HUES48 (cell line): ENCODE measurements around the gene PACS1.

Experiments used
- H3K27ac ChIP-seq: one replicate; pipeline ENCODE4 v1.7.0; 2013; ENCODE audit warnings: low read depth, low read length, inconsistent platforms
- H3K27me3 ChIP-seq: 2 replicates; pipeline ENCODE4 v1.6.1; 2013; ENCODE audit warnings: mild to moderate bottlenecking, low read length; ENCODE audit not compliant: control insufficient read depth, insufficient read depth
- H3K36me3 ChIP-seq: 2 replicates; pipeline ENCODE4 v1.6.1; 2013; ENCODE audit warnings: low read length; ENCODE audit not compliant: control insufficient read depth, insufficient read depth
- H3K4me1 ChIP-seq: 2 replicates; pipeline ENCODE4 v1.6.1; 2013; ENCODE audit warnings: mild to moderate bottlenecking, low read length; ENCODE audit not compliant: control insufficient read depth, insufficient read depth
- H3K4me3 ChIP-seq: 2 replicates; pipeline ENCODE4 v1.5.1; 2013; ENCODE audit warnings: mild to moderate bottlenecking, low read depth, low read length
- H3K9ac ChIP-seq: 2 replicates; pipeline ENCODE4 v1.6.1; 2013; ENCODE audit warnings: mild to moderate bottlenecking, low read depth, low read length, moderate library complexity
- H3K9me3 ChIP-seq: 2 replicates; pipeline ENCODE4 v1.6.1; 2013; ENCODE audit warnings: low read length; ENCODE audit not compliant: control insufficient read depth, insufficient read depth

Gene PACS1

GRCh38 chr11:66039765-66040164, 30.3 kb upstream of the PACS1 start:
- H3K9ac ChIP-seq, result no peak overlapping the region
- no peak overlapping the region for H3K4me3 ChIP-seq
- 0 out of 2 replicates have a peak, but pooled peaks cover under 1% of the 10 kb centered on the region for H3K4me1 ChIP-seq
- no peak overlapping the region for H3K27ac ChIP-seq
- no peaks in the 10 kb centered on the region for H3K27me3 ChIP-seq
- H3K36me3 ChIP-seq, result peaks cover 28% of the 10 kb centered on the region
- H3K9me3 ChIP-seq, result peaks cover 5% of the 10 kb centered on the region; the same call in 1 of the 2 replicates

GRCh38 chr11:66042227-66042995, 27.7 kb upstream of the PACS1 start:
- Histone ChIP-seq H3K27ac (no peak overlapping the region), H3K9me3 (peaks cover under 1% of the 10 kb centered on the region; the same call in 1 of the 2 replicates), H3K36me3 (peaks cover 31% of the 10 kb centered on the region), H3K27me3 (no peaks in the 10 kb centered on the region), H3K4me3 (no peak overlapping the region), H3K9ac (no peak overlapping the region), H3K4me1 (0 out of 2 replicates have a peak, but pooled peaks cover 8% of the 10 kb centered on the region)

GRCh38 chr11:66042996-66043906, 26.8 kb upstream of the PACS1 start:
- H3K27me3 ChIP-seq, result no peaks in the 10 kb centered on the region
- no peak overlapping the region for H3K27ac ChIP-seq
- H3K4me1 ChIP-seq, result 0 out of 2 replicates have a peak, but pooled peaks cover 8% of the 10 kb centered on the region
- H3K36me3 ChIP-seq, result peaks cover 31% of the 10 kb centered on the region
- H3K9me3 ChIP-seq, result no peaks in the 10 kb centered on the region
- H3K9ac ChIP-seq, result no peak overlapping the region
- H3K4me3 ChIP-seq, result no peak overlapping the region

- peaks cover 31% of the 10 kb centered on the region for H3K36me3 ChIP-seq
- no peaks in the 10 kb centered on the region for H3K27me3 ChIP-seq
- no peak overlapping the region for H3K4me3 ChIP-seq
- H3K9me3 ChIP-seq, result no peaks in the 10 kb centered on the region
- H3K9ac ChIP-seq, result no peak overlapping the region
- H3K4me1 ChIP-seq, result 0 out of 2 replicates have a peak, but pooled peaks cover 12% of the 10 kb centered on the region
- H3K27ac ChIP-seq, result no peak overlapping the region
These were observed 25.3 kb upstream of the PACS1 start for GRCh38 chr11:66044757-66045156.

- H3K36me3 ChIP-seq, result peaks cover 31% of the 10 kb centered on the region
- H3K27ac ChIP-seq, result no peak overlapping the region
- H3K4me1 ChIP-seq, result 0 out of 2 replicates have a peak, but pooled peaks cover 12% of the 10 kb centered on the region
- no peaks in the 10 kb centered on the region for H3K27me3 ChIP-seq
- no peak overlapping the region for H3K4me3 ChIP-seq
- no peaks in the 10 kb centered on the region for H3K9me3 ChIP-seq
- no peak overlapping the region for H3K9ac ChIP-seq
These were observed 24.9 kb upstream of the PACS1 start for GRCh38 chr11:66045177-66045639.

- Histone ChIP-seq H3K9me3 (no peaks in the 10 kb centered on the region), H3K27ac (no peak overlapping the region), H3K9ac (no peak overlapping the region), H3K4me3 (no peak overlapping the region), H3K4me1 (peaks cover 23% of the 10 kb centered on the region), H3K27me3 (no peaks in the 10 kb centered on the region), H3K36me3 (peaks cover 24% of the 10 kb centered on the region)
These were observed 23.2 kb upstream of the PACS1 start for GRCh38 chr11:66046901-66047300.

- peaks cover 20% of the 10 kb centered on the region for H3K36me3 ChIP-seq
- H3K4me1 ChIP-seq, result peaks cover 23% of the 10 kb centered on the region
- H3K27ac ChIP-seq, result no peak overlapping the region
- no peaks in the 10 kb centered on the region for H3K9me3 ChIP-seq
- H3K9ac ChIP-seq, result no peak overlapping the region
- H3K27me3 ChIP-seq, result no peaks in the 10 kb centered on the region
- H3K4me3 ChIP-seq, result peak overlapping the region; percentile 74
These were observed 22.3 kb upstream of the PACS1 start for GRCh38 chr11:66047541-66048365.

- Histone ChIP-seq H3K9me3 (no peaks in the 10 kb centered on the region), H3K4me1 (peaks cover 27% of the 10 kb centered on the region), H3K4me3 (peak within 1 kb of the TSS; percentile 74), H3K27ac (peak within 1 kb of the TSS; percentile 15), H3K9ac (no peak within 1 kb of the TSS), H3K27me3 (no peaks in the 10 kb centered on the region), H3K36me3 (peaks cover 22% of the 10 kb centered on the region)
These were observed 21.3 kb upstream of the PACS1 start, which contains the start of gene GAL3ST3 for GRCh38 chr11:66048547-66049323. GAL3ST3 (minus strand) TSS chr11:66049161; CDS start chr11:66045415, 3,746 bp downstream.

- H3K9me3 ChIP-seq, result no peaks in the 10 kb centered on the region
- H3K27ac ChIP-seq, result peak overlapping the region; percentile 98
- H3K9ac ChIP-seq, result no peak overlapping the region
- H3K27me3 ChIP-seq, result no peaks in the 10 kb centered on the region
- peak overlapping the region; percentile 99; the same call in 1 of the 2 replicates for H3K4me3 ChIP-seq
- peaks cover 26% of the 10 kb centered on the region for H3K36me3 ChIP-seq
- peaks cover 19% of the 10 kb centered on the region for H3K4me1 ChIP-seq
These were observed 19.4 kb upstream of the PACS1 start for GRCh38 chr11:66050581-66051231.
